Liver (tissue), 3 donors: Measurements from ENCODE around the gene ZNF579.

Experiments used
- RXRA ChIP-seq, 2 donors: IDR thresholded peaks; 2 replicates each; pipeline ENCODE4 v1.6.1; 2017 to 2018; ENCODE audit warnings: antibody characterized with exemption in 2 of 2, mild to moderate bottlenecking in 1 of 2
- TF ChIP-seq, protein P1 (sequence below): fragments of 150-350 bp; IDR thresholded peaks from 2 replicates; pipeline ENCODE4 v1.5.1; 2017; ENCODE audit warnings: improper control_type of control experiment, low read depth, low read length; ENCODE audit not compliant: missing input control
- TF ChIP-seq, protein P2 (sequence below): IDR thresholded peaks from 2 replicates; pipeline ENCODE4 v1.6.1; 2016; ENCODE audit warnings: antibody characterized with exemption, mild to moderate bottlenecking
- TF ChIP-seq, protein P3 (sequence below): IDR thresholded peaks from 2 replicates; pipeline ENCODE4 v1.6.1; 2016; ENCODE audit warnings: antibody characterized with exemption
- TF ChIP-seq, protein P4 (sequence below): IDR thresholded peaks from 2 replicates; pipeline ENCODE4 v1.6.1; 2016; ENCODE audit warnings: antibody characterized with exemption
- donor health status: healthy.
- donor health status: healthy.

DNA sequence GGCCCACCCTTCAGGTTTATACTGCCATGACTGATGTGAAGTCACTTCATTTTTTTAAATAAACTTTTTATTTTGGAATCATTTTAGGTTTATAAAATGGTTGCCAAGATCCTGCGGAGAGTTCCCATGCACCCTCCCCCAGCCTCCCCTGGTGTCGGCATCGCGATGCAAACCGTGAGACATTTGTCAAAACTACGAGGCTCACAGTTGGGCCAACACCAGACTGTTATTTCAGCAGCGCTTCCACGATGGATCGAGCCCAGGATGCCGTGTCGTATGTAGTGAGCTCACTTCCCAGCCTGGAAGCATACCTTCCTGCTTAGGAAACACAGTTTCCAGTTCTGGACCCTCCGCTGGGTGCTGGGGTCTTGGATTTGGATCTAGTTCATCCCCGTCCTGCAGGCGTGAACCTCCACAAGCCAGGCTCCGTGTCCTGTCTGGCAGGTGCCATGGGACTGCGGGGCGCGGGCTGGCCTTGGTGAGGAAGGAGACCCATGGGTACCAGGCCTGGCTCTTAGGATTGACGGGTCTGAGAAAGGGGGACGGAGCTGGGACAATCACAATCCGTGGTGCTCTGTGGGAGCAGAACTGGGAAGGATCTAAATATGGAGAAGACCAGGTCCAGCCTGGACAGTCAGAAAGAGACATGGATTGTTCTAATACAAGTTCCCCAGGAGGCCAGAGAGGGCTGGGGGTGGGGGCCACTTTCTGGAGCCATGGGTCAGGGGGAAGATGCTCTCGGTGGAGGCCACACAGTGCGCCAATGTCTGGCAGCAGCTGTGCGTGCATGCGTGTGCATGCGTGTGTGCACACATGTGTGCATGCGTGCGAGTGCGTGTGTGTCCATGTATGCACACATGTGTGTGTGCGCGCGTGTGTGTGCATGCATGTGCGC, 41.3 kb downstream of the ZNF579 start:
- TF ChIP-seq, protein P1, sequence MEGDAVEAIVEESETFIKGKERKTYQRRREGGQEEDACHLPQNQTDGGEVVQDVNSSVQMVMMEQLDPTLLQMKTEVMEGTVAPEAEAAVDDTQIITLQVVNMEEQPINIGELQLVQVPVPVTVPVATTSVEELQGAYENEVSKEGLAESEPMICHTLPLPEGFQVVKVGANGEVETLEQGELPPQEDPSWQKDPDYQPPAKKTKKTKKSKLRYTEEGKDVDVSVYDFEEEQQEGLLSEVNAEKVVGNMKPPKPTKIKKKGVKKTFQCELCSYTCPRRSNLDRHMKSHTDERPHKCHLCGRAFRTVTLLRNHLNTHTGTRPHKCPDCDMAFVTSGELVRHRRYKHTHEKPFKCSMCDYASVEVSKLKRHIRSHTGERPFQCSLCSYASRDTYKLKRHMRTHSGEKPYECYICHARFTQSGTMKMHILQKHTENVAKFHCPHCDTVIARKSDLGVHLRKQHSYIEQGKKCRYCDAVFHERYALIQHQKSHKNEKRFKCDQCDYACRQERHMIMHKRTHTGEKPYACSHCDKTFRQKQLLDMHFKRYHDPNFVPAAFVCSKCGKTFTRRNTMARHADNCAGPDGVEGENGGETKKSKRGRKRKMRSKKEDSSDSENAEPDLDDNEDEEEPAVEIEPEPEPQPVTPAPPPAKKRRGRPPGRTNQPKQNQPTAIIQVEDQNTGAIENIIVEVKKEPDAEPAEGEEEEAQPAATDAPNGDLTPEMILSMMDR, result no peak
- TF ChIP-seq RXRA (IDR thresholded peaks at IDR 0.05), result no peak
- TF ChIP-seq, protein P2, sequence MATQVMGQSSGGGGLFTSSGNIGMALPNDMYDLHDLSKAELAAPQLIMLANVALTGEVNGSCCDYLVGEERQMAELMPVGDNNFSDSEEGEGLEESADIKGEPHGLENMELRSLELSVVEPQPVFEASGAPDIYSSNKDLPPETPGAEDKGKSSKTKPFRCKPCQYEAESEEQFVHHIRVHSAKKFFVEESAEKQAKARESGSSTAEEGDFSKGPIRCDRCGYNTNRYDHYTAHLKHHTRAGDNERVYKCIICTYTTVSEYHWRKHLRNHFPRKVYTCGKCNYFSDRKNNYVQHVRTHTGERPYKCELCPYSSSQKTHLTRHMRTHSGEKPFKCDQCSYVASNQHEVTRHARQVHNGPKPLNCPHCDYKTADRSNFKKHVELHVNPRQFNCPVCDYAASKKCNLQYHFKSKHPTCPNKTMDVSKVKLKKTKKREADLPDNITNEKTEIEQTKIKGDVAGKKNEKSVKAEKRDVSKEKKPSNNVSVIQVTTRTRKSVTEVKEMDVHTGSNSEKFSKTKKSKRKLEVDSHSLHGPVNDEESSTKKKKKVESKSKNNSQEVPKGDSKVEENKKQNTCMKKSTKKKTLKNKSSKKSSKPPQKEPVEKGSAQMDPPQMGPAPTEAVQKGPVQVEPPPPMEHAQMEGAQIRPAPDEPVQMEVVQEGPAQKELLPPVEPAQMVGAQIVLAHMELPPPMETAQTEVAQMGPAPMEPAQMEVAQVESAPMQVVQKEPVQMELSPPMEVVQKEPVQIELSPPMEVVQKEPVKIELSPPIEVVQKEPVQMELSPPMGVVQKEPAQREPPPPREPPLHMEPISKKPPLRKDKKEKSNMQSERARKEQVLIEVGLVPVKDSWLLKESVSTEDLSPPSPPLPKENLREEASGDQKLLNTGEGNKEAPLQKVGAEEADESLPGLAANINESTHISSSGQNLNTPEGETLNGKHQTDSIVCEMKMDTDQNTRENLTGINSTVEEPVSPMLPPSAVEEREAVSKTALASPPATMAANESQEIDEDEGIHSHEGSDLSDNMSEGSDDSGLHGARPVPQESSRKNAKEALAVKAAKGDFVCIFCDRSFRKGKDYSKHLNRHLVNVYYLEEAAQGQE, result no peak
- TF ChIP-seq, protein P3, sequence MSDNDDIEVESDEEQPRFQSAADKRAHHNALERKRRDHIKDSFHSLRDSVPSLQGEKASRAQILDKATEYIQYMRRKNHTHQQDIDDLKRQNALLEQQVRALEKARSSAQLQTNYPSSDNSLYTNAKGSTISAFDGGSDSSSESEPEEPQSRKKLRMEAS, result no peak
- TF ChIP-seq, protein P4, sequence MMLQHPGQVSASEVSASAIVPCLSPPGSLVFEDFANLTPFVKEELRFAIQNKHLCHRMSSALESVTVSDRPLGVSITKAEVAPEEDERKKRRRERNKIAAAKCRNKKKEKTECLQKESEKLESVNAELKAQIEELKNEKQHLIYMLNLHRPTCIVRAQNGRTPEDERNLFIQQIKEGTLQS, result no peak
